Panc1 (cell line): Measurements from ENCODE around the gene CD274.

Experiments used
- POLR2AphosphoS5 ChIP-seq: IDR thresholded peaks from 2 replicates; pipeline ENCODE4 v1.6.1; 2012; ENCODE audit warnings: mild to moderate bottlenecking, low read depth, low read length, moderate library complexity
- SIN3A ChIP-seq: IDR thresholded peaks from 2 replicates; pipeline ENCODE4 v1.6.1; 2012; ENCODE audit warnings: low read depth, mild to moderate bottlenecking, low read length, moderate library complexity, borderline replicate concordance; ENCODE audit not compliant: insufficient read depth
- TCF7L2 ChIP-seq: IDR thresholded peaks from 2 replicates; pipeline ENCODE4 v1.6.1; 2011; ENCODE audit warnings: mild to moderate bottlenecking, low read depth, low read length, inconsistent platforms
- TF ChIP-seq, protein P1 (sequence below): fragments of 450-650 bp; IDR thresholded peaks from 2 replicates; pipeline ENCODE4 v1.5.1; 2017; ENCODE audit warnings: mild to moderate bottlenecking
- TF ChIP-seq, protein P2 (sequence below), 2 experiments: IDR thresholded peaks; 2 replicates each; pipeline ENCODE4 v1.6.1; 2011 to 2012; ENCODE audit warnings: low read depth in 2 of 2, control low read depth in 1 of 2, low read length in 1 of 2, mild to moderate bottlenecking in 1 of 2, moderate library complexity in 1 of 2; ENCODE audit not compliant: insufficient read depth in 1 of 2

DNA sequence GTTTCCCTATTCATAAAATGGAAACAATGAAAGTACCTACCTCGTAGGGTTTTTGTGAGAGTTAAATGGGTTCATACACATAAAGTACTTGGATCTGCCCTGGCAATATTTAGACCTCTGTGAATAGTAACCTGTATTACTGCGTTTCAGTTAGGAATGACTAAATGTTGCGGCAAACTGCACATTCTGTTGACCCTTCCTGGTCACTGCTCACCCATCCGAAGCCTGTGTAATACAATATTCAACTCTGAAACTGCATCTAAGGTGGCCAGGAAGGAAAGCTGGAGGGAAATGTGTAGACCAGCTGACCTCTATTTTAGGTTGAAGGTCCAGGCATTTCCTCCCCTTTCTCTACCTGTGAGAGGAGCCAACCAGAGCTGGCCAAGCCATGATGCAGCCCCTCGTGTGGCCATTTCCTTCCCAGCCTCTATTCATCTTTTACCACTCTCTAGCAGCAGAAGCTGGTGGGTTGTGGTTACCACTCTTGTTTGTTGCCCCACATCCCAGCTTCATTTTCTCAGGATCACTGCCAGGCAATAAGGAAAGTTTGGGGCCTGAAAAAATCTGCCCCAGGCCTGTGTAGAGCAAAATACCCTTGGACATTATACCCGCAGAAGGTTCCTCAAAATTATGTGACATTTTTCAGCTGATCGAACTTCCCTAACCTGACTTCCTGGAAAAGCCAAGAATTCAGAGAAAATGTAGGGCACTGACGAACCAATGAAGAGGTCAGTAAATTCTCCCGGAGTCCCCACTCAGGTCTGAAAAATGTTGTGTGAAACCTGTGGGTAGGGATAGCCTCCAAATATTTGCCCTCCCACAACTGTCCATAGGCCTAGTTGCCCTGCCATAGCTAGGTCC, 39.5 kb downstream of the CD274 start:
- TF ChIP-seq, protein P1, sequence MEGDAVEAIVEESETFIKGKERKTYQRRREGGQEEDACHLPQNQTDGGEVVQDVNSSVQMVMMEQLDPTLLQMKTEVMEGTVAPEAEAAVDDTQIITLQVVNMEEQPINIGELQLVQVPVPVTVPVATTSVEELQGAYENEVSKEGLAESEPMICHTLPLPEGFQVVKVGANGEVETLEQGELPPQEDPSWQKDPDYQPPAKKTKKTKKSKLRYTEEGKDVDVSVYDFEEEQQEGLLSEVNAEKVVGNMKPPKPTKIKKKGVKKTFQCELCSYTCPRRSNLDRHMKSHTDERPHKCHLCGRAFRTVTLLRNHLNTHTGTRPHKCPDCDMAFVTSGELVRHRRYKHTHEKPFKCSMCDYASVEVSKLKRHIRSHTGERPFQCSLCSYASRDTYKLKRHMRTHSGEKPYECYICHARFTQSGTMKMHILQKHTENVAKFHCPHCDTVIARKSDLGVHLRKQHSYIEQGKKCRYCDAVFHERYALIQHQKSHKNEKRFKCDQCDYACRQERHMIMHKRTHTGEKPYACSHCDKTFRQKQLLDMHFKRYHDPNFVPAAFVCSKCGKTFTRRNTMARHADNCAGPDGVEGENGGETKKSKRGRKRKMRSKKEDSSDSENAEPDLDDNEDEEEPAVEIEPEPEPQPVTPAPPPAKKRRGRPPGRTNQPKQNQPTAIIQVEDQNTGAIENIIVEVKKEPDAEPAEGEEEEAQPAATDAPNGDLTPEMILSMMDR, result no peak
- TF ChIP-seq SIN3A, result no peak
- TF ChIP-seq POLR2AphosphoS5, result no peak
- TF ChIP-seq TCF7L2, result no peak
- TF ChIP-seq, protein P2, sequence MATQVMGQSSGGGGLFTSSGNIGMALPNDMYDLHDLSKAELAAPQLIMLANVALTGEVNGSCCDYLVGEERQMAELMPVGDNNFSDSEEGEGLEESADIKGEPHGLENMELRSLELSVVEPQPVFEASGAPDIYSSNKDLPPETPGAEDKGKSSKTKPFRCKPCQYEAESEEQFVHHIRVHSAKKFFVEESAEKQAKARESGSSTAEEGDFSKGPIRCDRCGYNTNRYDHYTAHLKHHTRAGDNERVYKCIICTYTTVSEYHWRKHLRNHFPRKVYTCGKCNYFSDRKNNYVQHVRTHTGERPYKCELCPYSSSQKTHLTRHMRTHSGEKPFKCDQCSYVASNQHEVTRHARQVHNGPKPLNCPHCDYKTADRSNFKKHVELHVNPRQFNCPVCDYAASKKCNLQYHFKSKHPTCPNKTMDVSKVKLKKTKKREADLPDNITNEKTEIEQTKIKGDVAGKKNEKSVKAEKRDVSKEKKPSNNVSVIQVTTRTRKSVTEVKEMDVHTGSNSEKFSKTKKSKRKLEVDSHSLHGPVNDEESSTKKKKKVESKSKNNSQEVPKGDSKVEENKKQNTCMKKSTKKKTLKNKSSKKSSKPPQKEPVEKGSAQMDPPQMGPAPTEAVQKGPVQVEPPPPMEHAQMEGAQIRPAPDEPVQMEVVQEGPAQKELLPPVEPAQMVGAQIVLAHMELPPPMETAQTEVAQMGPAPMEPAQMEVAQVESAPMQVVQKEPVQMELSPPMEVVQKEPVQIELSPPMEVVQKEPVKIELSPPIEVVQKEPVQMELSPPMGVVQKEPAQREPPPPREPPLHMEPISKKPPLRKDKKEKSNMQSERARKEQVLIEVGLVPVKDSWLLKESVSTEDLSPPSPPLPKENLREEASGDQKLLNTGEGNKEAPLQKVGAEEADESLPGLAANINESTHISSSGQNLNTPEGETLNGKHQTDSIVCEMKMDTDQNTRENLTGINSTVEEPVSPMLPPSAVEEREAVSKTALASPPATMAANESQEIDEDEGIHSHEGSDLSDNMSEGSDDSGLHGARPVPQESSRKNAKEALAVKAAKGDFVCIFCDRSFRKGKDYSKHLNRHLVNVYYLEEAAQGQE (IDR thresholded peaks at IDR 0.05; ENCODE audit: insufficient read depth in 1 of 2, low read depth in 2 of 2, low read length in 1 of 2), result no peak
